Stimulated activated CD4-positive, alpha-beta T cell treated with anti-CD3 and anti-CD28 coated beads, Interleukin-12 subunit alpha, Interleukin-12 subunit beta, amount 100 ng/mL, for 48 hours (primary cell): ENCODE measurements around the gene IRF6.
A peak's percentile ranks its signal among the peaks of the same experiment; 100 is the strongest.

Source experiments
- DNase-seq, 3 donors: peaks; one replicate each; pipeline ENCODE4 v3.0.0-alpha.2; 2020; ENCODE audit warnings: low read depth in 2 of 3, low spot score in 1 of 3

IRF6 gene

GRCh38 chr1:209805875-209806760 is at the start of gene IRF6:
Gene IRF6 (minus strand): TSS chr1:209806142. CDS start chr1:209801413, 4,729 bp downstream.
- peak; percentile 26 to 57 (median 29) for DNase-seq

- no peak for DNase-seq
These were observed 49.7 kb upstream of the IRF6 start for GRCh38 chr1:209855623-209856022.

DNA sequence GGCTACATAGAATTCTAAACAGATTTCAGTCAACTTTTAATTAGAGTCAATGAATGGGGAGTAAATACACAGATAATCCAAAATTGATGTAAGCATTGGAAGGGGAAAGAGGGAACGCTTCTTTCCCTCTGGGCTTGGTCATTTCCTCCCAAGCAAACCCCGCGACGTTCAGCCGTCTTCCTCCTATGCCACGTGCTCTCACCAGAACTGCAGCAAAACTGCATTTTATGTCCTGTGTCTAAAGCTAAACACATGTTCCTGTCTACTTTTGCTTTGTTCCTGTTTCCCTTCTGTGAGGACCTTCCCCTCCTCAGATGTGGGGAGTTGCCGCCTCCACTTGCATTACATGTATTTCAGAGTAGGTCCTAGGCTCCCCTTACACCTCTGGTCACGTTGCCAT is 49.1 kb upstream of the IRF6 start:
- DNase-seq, result no peak

DNA sequence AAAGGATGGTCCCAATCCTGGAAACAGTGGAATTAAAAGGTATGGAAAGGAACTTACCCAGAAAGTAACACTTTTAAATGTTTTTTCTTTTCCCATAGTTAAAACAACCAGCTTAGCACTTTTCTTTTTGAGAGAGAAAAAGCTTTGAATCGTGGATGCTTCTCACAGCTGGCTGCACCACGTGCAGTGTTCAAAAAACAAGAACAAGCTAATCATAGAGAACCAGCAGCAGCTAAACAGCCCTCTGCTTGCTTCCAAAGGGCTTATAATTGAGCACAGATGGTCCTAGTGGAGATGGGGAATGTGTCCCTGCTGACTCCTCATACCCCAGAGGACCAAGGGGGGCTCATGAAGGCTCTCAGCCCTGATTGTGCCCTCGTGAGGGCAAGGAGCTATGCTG is 48.3 kb upstream of the IRF6 start:
- no peak for DNase-seq

DNA sequence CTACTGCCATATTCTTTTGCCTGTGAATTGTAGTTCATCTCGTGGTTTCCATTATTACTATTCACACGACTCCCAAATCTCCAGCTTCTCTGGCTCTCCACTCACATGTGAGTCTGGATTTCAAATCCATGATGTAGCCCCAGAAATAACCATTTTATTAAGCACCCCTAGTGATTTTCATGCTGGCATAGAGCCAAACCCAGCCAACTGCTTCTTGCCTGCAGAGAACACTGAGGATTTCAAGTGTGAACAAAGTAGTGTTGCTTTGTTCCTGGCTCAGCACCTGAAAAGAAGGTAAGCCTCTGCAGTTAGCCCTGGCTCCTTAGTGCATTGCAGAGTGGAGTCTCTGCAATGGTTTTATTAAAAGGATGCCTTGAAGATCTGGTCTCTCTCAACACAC is 47.7 kb upstream of the IRF6 start:
- no peak for DNase-seq

DNA sequence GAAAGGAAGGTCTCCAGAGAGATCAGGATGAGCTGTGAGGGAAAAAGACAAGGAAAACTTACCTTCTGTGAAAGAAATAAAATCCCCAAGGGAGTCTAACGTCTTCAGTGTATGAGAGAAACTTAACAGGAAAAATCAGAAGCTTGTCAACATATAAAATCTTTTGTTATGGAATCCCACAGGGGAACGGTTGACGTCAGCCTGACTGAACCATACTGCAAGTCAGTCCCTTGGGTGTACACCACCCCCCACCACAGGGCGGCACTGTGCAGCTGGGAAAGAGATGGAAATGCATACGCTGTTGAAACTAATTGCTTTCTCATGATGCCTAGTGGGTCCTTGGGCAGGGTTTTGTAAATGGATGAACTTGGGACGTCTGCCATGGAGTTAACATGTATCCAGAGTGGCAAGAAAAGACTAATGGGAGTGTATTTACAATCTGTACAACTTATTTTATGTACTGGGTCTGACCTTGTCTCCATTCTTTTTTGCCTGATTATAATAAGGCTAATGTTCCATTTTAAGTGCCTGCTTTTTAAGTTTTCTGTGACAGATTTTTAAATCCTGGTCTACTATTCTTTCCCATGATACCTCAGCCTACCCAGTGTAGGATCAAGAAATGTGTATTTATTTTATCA is 44.5 kb upstream of the IRF6 start:
- peak in 2 of 3 donors; percentile 20 to 21 for DNase-seq

- DNase-seq, result no peak
These were observed 43.4 kb upstream of the IRF6 start for GRCh38 chr1:209849388-209849787.

DNA sequence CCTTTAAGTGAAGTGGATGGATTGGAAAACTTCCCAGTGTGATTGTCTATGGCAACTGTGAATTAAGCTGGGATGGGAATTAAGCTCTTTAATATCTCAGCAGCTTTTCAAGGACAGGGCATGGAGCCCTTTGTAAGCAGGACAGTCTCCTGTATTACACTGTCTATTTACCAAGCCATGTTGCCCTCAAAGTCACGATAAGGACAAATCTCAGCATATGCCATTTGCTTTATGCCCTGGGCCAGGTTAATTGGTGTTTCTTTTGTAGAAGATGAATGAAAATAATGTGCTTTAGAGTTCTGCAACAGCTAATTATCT is 39.4 kb upstream of the IRF6 start:
- DNase-seq, result no peak

- DNase-seq, result no peak
These were observed 38.9 kb upstream of the IRF6 start for GRCh38 chr1:209844695-209845407.

DNA sequence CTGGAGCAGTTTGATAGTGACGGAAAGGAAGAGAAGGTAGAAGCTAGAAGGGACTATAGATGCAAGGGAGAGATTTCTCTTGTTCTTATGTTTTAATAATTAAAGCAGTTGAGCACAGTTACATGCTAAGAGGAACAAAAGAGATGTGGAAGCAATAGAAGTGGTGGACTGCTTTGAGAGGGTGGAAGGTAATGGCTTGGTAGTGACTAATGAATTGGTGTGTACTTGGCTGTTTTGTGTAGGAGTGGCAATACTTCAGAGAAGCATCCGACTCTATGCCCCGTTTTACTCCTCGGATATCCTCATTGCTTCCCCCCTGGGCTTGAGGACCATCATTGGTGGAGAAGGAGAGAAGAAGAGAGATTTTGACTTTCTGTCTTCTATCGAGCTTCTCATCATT is 34.7 kb upstream of the IRF6 start:
- no peak for DNase-seq

- DNase-seq, result no peak
These were observed 34.1 kb upstream of the IRF6 start for GRCh38 chr1:209839875-209840546.

DNA sequence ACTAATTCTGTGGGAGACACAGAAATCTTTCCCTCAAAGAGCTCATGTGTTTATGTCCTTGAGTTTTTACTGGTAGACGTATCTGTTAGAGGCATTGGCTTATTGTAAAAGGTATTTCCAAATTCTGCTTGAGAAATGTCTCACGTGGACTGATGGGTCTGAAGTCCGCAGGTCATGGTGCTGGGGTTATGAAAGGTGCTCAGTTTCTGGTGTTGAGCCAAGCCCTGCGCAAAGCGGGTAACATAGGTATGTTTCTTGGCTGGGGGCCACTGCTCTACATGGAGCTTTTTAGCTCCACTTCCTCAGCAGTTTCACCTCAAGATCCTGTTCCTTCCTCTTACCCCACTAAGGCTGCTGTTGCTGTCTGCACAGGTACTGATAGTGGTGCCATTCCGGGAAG is 32.6 kb upstream of the IRF6 start:
- no peak for DNase-seq

- DNase-seq, result no peak
These were observed 31.7 kb upstream of the IRF6 start for GRCh38 chr1:209837671-209838070.

GRCh38 chr1:209835782-209836298 is 29.9 kb upstream of the IRF6 start:
- peak in 1 of 3 donors; percentile 12 for DNase-seq

DNA sequence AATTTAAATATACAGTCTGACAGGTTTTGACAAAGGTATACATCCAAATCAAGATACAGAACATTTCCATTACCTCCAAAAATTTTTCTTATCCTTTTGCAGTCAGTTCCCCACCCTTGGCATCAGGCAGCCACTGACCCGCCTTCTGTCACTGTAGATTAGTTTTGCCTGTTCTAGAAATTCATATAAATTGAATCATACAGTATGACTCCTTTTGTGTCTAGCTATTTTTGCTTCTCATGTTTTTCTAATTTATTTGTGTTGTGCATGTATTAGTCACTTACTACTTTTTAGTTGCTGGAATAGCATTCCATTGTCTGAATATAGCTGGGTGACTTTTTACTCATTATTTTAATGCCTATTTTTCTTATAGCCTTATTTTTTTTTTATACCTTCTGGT is 25.7 kb upstream of the IRF6 start:
- DNase-seq, result no peak

DNA sequence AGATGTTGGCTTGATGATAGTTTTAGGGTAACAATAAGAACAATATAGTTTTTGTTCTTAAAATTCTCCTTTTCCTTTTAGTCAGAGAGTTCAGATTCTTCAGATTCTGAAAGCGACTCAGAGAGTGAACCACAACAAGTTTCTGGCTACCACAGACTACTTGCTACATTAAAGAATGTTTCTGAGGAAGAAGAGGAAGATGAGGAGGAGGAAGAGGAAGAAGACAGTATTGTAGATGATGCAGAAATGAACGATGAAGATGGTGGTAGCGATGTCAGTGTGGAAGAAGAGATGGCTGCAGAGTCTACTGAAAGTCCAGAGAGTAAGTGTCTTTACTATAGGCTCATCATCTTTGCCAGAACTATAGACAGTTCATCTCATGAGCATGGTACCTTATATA is 24.8 kb upstream of the IRF6 start:
- DNase-seq, result no peak

DNA sequence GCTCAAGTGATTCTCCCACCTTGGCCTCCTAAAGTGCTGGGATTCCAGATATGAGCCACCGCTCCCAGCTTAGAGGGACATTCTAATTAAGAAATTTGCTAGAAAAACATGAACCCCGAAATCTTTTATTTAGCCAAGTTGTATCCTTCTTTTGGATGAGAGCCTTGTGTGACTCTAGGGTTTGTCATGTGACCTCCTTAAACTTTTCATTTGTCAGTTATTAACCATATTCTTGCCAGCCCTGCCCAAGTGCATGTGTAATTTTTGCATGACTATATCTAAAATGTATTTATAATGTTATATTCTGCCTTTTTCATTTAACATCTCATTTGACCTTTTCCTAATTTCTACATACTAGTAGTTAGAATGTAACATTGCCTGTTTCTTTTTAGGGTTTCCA is 23.8 kb upstream of the IRF6 start:
- DNase-seq, result no peak

DNA sequence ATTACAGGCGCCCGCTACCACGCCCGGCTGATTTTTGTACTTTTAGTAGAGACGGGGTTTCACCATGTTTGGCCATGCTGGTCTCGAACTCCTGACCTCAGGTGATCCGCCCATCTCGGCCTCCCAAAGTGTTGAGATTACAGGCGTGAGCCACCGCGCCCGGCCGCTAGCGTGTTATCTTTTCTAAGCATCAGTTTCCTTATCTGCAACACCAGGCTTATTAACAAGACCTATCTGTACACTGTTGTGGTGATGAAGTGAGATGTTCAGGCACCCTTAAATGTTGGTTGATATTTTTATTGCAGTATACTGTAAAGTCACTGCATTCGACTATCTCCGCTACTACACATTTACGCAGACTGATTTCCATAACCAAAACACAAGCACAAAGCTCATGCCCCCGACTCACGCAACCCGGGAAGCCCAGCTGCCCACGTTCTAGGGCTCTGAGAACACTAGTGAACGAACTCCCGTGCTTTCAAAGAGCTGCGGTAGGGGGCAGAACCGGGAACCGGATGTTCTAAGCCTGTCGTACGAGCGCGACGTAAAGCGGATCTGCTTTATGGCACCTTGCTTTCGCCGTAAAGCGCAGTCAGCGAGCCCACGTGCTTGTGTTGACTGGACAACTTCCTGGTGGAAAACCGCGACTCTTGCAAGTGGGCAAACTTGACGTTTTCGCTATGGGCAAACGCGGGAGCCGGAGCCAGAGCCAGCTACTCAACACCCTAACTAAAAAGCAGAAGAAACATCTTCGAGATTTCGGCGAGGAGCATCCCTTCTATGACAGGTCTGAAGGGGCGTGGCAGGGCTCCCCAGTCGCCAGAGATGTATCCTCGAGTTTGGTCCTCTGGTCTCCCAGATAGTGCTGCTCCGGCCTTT is 21.7 kb upstream of the IRF6 start, which contains the start of gene UTP25:
UTP25 (plus strand) TSS at position 589 of the 879 bp plus-strand sequence; CDS start at position 681, 92 bp downstream.
- DNase-seq, result peak; percentile 86 to 96 (median 89)

DNA sequence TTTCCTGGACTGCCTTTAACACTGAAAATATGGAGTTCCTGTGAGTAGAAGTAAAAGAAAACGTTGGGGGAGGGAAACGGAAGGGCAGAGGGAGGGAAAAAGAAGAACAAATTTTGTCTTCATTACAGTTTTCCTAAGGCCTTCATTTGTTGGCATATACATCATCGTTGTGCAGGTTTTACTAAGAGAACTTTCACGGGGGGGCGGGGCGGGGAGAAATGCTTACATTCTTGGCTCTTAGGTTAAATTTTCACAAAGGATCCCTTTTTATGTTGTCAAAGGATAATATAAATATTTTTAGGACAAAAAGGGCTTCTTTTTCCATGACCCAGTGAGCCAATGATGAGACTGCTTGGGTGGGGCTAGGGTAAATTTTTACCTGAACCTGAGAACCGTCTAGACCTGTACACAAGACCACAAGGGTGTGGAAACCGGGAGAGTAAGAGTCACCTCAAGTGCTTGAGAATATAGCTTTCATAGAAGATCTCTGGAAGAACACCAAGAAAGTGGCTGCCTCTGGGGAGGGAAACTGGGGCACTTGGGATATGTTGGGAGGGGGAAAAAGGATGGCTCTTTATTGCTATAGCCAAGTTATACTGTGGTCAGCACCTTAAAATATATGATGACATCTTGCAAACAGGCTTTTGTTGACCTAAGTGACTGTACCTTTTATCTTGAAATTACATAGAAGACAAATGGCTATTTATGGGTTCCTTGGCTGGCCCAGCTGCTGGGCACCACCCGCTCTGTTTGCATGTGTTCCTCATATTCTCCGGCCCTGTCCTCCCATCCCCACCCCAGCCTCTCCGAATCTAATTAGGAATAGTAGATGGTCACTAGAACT is 19.9 kb upstream of the IRF6 start:
- DNase-seq, result no peak
